Transverse colon (tissue), 4 donors: Measurements from ENCODE around the gene DPYD. TPM values are rescaled to one million over a fixed set of nuclear protein-coding genes. Genes with fewer than 3 reads are reported as not detected.

Source experiments
- DNase-seq: peaks from one replicate; pipeline ENCODE4 v3.0.0-alpha.2; 2019
- H3K27ac ChIP-seq, 4 donors: fragments of 200-600 bp; sonication (generic); 2 replicates each; pipeline ENCODE4 v1.5.1; 2016 to 2018; ENCODE audit warnings: inconsistent platforms in 4 of 4
- H3K27me3 ChIP-seq: fragments of 200-600 bp; sonication (generic); 2 replicates; pipeline ENCODE4 v1.5.1; 2017; ENCODE audit warnings: inconsistent platforms
- H3K36me3 ChIP-seq, 4 donors: fragments of 200-600 bp; sonication (generic); 2 replicates each; pipeline ENCODE4 v1.5.1; 2017 to 2019; ENCODE audit warnings: inconsistent platforms in 4 of 4
- H3K4me1 ChIP-seq, 4 donors: fragments of 200-600 bp; sonication (generic); 2 replicates each; pipeline ENCODE4 v1.5.1; 2017 to 2020; ENCODE audit warnings: inconsistent platforms in 4 of 4
- H3K4me3 ChIP-seq, 4 donors: fragments of 200-600 bp; sonication (generic); 1 replicate in 1 of 4; 2 replicates in 3 of 4; pipeline versions ENCODE4 v1.5.1 to v1.6.1; 2017 to 2019; ENCODE audit warnings: inconsistent platforms in 4 of 4
- H3K9me3 ChIP-seq, 2 donors: fragments of 200-600 bp; sonication (generic); 2 replicates each; pipeline ENCODE4 v1.5.1; 2017 to 2019; ENCODE audit warnings: inconsistent platforms in 2 of 2
- CTCF ChIP-seq, 5 experiments: fragments of 200-600 bp in 3 of 5; fragments of 450-650 bp in 2 of 5; sonication (generic) in 3 of 5; IDR thresholded peaks; 1 replicate in 2 of 5; 2 replicates in 3 of 5; pipeline ENCODE4 v1.5.1; 2016 to 2017; ENCODE audit warnings: antibody characterized with exemption in 5 of 5, inconsistent platforms in 3 of 5, mild to moderate bottlenecking in 2 of 5, moderate library complexity in 1 of 5
- EP300 ChIP-seq: sonication (generic); formaldehyde crosslinking; IDR thresholded peaks from one replicate; pipeline ENCODE4 v1.6.1; 2017; ENCODE audit warnings: antibody characterized with exemption, low read depth
- POLR2A ChIP-seq: fragments of 450-650 bp; IDR thresholded peaks from one replicate; pipeline ENCODE4 v1.6.1; 2016; ENCODE audit warnings: antibody characterized with exemption, mild to moderate bottlenecking, moderate library complexity
- POLR2AphosphoS5 ChIP-seq, 3 donors: sonication (generic); formaldehyde crosslinking; IDR thresholded peaks; one replicate each; pipeline ENCODE4 v1.6.1; 2016; ENCODE audit warnings: antibody characterized with exemption in 3 of 3
- WGBS, 2 donors: methylation state at CpG; one replicate each; pipeline ENCODE4 v1.1.5; 2018; ENCODE audit warnings: low coverage in 1 of 2; 5-methylcytosine and 5-hydroxymethylcytosine counted together
- in situ Hi-C, 4 donors: fragments of 200-750 bp; cut with MboI; loops; one replicate each; pipeline versions ENCODE4 v1.15.0 to v1.15.1; 2017; ENCODE audit warnings: low sequenced_read_pairs in 3 of 4, low pct_ligation_motif_present in 1 of 4, low pct_unique_long_range_greater_than_20kb in 1 of 4
- intact Hi-C: fragments of 100-400 bp; cut with DNase I; formaldehyde crosslinking; loops from one replicate; pipeline ENCODE4 v1.15.1; 2023; ENCODE audit warnings: low total_unique reads
- total RNA-seq, 4 donors: library from RNA; depleted of rRNA; stranded (reverse); fragments of >200 nt; gene quantifications; one replicate each; pipeline ENCODE4 v1.1.0, GENCODE V29; 2016

Gene DPYD
- total RNA-seq, 4 donors from 2014 or later = 11.2 to 34.8 (median 26.0) TPM

- no peaks in the 10 kb centered on the region for H3K36me3 ChIP-seq
- H3K27me3 ChIP-seq = no peaks in the 10 kb centered on the region
- peaks cover 0 to 9% (median 2%) of the 10 kb centered on the region in 4 donors for H3K4me1 ChIP-seq
- H3K27ac ChIP-seq = no peak overlapping the region
- intact Hi-C loops = no loop called here
- 94 to 96% methylated on average over 3 of the region's 3 CpGs for WGBS, 2 donors
- TF ChIP-seq POLR2AphosphoS5 (IDR thresholded peaks at IDR 0.05) (no peak), EP300 (no peak), CTCF (IDR thresholded peaks at IDR 0.05) (no peak)
- in situ Hi-C loops = no loop called here
- DNase-seq = no peak
- no peaks in the 10 kb centered on the region for H3K9me3 ChIP-seq
- no peak overlapping the region for H3K4me3 ChIP-seq
Observed at GRCh38 chr1:97803026-97803425, 117.8 kb downstream of the DPYD start.

DNA sequence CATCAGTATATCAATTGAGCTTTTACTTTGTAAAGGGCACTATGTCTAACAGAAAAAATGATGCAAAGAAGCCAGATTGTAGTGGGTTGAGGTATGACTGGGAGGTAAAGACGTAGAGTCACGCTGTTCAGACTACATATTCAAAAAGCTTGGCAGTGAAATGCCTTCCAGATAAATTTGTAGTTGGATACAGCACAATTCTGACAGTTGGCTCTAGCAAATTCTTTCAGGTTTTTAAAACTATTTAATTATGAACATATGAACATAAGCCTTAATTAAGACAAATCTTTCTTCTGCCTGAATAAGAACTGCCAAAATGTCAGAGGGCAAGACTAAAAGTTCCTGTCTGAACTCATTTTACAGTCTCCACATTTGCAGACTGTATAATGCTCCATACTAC lies 118.8 kb downstream of the DPYD start:
- WGBS, 2 donors = 90 to 96% methylated on average over 2 of the region's 2 CpGs
- H3K27me3 ChIP-seq = no peaks in the 10 kb centered on the region
- TF ChIP-seq POLR2AphosphoS5 (IDR thresholded peaks at IDR 0.05) (no peak), EP300 (no peak)
- intact Hi-C loops (no loop called here), in situ Hi-C loops (no loop called here)
- H3K4me3 ChIP-seq = no peak overlapping the region
- no peaks in the 10 kb centered on the region for H3K36me3 ChIP-seq
- H3K27ac ChIP-seq = no peak overlapping the region
- peaks cover 0 to 10% (median 3%) of the 10 kb centered on the region in 4 donors for H3K4me1 ChIP-seq
- no peak for DNase-seq
- no peaks in the 10 kb centered on the region for H3K9me3 ChIP-seq

DNA sequence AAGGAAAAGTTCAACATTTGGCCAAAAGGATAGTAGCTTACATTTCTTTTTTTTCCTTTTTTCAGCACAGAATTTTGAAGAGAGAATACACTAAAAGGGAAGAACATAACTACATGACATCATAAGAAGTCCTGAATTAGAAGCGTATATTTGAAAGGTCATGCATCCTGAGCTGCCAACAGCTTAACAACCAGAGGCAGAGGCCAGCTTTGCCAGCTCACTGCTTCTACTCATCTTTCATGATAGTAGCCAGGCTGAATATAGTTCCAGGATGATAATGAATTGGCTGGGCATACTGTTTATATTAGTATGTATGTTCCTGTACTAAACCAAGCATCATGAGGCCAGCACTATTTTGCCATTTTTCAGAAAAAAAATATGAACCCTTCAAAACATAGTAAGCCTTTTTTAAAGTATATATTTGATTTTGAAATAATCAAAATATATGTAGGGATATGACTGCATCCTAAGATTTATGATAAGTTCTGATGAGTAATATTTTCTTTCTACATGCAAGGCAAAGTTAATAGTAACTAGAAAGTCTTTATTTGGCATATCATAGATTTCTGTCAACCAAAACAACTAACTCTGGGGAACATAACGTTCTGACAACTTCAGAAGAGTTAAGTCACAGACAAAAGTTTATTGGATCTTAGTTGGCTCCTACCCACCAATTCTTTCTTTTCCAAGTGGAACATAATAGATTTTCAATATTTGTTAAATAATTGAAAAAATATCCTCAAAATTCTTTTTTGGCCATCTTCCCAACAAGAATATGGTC lies 123.2 kb downstream of the DPYD start:
- intact Hi-C loops = no loop called here
- H3K4me1 ChIP-seq = peaks cover 0 to 13% (median 5%) of the 10 kb centered on the region in 4 donors
- no peak overlapping the region for H3K4me3 ChIP-seq
- TF ChIP-seq EP300 (no peak), POLR2AphosphoS5 (IDR thresholded peaks at IDR 0.05) (no peak), POLR2A (no peak), CTCF (IDR thresholded peaks at IDR 0.05) (no peak)
- in situ Hi-C loops = no loop called here
- 66 to 76% methylated on average over 2 of the region's 2 CpGs for WGBS, 2 donors
- no peak for DNase-seq
- no peaks in the 10 kb centered on the region for H3K36me3 ChIP-seq
- H3K27ac ChIP-seq = peak overlapping the region in 1 of 4 donors; percentile 7
- no peaks in the 10 kb centered on the region for H3K27me3 ChIP-seq
- H3K9me3 ChIP-seq = no peaks in the 10 kb centered on the region

- H3K36me3 ChIP-seq = no peaks in the 10 kb centered on the region
- WGBS, 2 donors = 53 to 63% methylated on average over 2 of the region's 2 CpGs
- in situ Hi-C loops (no loop called here), intact Hi-C loops (no loop called here)
- H3K4me1 ChIP-seq = peaks cover 0 to 13% (median 5%) of the 10 kb centered on the region in 4 donors
- no peak overlapping the region for H3K4me3 ChIP-seq
- no peaks in the 10 kb centered on the region for H3K27me3 ChIP-seq
- no peaks in the 10 kb centered on the region for H3K9me3 ChIP-seq
- TF ChIP-seq CTCF (IDR thresholded peaks at IDR 0.05) (no peak), EP300 (no peak), POLR2AphosphoS5 (IDR thresholded peaks at IDR 0.05) (no peak), POLR2A (no peak)
- peak overlapping the region in 1 of 4 donors; percentile 7 for H3K27ac ChIP-seq
- no peak for DNase-seq
Observed at GRCh38 chr1:97796711-97797110, 124.1 kb downstream of the DPYD start.
